T-helper 1 cell treated with Interleukin-12 subunit alpha and Interleukin-12 subunit beta and Interleukin-4 antibody, amounts not matched to agents 30 ng/mL and 1 ng/mL, for 36 hours (primary cell): ENCODE results near the gene ADGRG7. TPM values are rescaled to one million over a fixed set of nuclear protein-coding genes. Genes with fewer than 3 reads are reported as not detected.

Experiments used
- intact Hi-C: fragments of 100-400 bp; cut with micrococcal nuclease; formaldehyde crosslinking; loops from one replicate; pipeline ENCODE4 v1.15.1; 2024
- total RNA-seq: library from RNA; stranded (reverse); gene quantifications from 2 replicates; pipeline ENCODE4 v1.2.3, GENCODE V29; 2022

ADGRG7 gene
- total RNA-seq, 1 donor from 2014 or later, result not detected

DNA sequence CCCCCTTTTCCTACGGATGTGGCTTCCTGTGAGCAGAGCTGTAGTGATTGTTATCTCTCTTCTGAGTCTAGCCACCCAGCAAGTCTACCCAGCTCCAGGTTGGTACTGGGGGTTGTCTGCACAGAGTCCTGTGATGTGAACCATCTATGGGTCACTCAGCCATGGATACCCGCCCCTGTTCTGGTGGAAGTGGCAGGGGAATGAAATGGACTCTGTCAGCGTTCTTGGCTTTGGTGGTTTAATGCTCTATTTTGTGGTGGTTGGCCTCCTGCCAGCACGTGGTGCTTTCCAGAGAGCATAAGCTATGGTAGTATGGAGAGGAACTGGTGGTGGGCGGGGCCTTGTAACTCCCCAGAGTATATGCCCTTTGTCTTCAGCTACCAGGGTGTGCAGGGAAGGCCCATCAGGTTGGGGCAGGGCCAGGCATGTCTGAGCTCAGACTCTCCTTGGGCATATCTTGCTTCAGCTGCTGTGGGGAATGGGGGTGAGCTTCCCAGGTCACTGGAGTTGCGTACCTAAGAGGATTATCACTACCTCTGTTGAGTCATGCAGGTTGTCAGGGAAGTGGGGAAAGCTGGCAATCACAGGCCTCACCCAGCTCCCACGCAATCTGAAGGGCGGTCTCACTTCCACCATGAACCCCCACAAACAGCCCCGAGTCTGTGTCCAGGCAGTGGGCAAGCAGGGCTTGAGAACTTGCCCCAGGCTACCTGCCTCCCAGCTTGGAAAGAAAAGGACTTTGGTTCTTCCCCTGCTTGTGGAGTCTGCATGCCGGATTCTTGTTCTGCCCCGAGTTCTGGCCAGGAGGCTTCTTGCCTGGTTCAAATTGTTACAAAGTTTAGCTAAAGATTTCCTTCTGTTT is 9.0 kb upstream of the ADGRG7 start:
- intact Hi-C loops, result no loop called here

DNA sequence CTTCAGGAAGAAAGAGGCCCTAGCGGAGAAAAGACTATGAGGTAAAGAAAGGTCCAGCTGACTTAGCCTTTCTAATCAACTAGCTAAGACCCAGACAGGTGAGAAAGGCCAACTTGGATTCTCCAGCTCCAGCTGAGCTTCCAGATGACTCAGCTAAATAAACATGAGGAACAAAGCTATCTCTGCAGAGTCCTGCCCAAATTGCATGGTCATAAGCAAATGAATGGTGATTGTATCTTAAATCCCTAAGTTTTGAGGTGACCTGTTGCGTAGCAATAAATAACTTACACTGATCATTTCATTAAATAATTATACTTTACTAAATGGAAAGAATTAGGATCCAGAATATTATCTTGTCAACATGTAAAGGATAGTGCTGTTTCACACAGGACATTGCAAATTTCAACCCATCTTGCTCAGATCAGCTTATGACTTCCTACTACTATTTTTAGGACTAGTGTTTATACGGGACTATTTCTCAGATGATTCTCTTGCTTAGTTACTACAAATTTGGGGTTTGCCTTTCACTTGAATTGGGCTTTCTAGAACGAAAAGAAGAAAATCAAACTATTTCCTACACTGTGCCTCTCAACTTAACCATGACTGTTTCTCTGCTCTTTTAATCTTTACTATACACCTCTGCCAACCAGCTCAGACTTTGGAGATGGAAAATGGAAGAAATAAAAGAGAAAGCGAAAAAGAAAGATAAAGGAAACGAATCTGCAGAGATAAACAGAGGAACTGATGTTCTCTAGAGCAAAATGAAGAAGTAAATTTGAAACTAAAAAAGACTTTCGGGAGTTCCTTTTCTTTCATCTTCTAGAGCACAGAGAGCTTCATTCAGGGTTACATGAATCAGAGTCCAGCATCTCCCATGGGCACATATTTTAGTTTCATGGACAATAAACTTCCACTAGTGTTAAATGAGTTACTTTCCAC is 6.6 kb upstream of the ADGRG7 start:
- intact Hi-C loops, result loop anchor here (1.0 kb wide), 3 partner anchors 12 to 108 kb away; no protein-coding TSS in a partner anchor

DNA sequence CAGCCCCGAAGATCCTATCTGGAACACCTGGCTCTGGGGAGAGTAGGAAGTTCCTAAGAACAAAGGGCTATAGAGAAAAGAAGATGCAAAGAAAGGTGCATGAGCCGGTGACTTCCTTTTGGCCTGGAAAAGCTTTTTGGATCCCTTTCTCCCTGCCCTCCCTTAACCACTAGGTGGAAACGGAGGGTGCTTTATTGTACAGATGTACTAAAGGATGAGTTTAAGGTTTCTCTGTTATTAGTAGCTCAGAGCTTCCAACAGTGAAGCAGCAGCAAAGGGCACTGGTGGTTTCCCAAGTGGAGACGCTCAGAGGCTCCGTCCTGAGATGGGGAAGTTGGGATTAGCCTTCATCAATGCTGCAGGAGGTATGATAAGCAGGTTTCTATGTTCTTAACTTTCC is 5.9 kb upstream of the ADGRG7 start:
- intact Hi-C loops, result loop anchor here (1.0 kb wide), 3 partner anchors 13 to 107 kb away; no protein-coding TSS in a partner anchor

DNA sequence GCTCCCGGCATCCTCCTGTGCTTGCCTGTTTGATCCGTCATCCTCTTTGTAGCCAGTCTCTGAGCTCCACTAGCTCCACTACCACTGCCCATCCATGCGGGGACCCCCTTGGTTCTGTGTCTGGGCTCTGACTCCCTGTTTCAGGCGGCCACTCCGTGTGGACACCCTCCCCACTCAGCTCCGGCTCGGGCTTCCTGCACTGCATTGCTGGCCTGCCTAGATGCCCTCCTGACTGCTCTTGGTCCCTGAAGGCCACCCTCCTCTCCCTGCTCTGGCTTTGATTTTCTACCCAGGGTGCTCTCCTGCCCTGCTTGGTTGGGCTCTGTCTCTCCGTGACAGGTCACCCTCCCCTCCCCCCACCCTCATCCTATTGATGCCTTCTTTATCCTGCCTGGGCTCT is 4.0 kb upstream of the ADGRG7 start:
- intact Hi-C loops, result no loop called here

DNA sequence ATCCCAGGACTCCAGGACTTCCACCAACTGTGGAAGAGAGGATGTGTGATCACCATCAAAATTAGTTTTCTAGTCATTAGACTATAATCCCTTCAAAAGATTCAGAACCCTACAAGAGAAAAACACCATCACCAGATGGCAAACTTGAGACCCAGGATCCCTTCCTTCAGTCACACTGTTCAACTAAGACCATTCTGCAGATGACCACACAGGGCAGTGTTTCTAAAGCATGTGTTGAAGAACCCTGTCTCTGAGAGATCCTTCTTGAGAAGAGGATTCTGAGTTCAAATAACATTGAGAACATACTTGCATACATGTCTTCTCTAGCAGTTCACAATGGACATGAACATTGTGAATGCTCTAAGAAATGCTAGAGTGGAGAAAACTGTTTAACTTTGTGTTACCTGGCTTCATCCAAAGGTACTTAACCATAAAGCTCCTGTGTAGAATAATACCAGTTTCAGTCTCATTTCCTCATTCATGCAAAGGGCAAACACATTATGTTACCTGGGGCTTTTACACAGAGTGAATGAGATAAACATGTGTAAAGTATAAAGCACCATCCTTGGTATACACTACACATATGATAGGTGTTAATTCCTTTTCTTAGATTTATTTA is 2.4 kb upstream of the ADGRG7 start:
- intact Hi-C loops, result loop anchor here (2.0 kb wide), 1 partner anchor 14 kb away; no protein-coding TSS in a partner anchor

DNA sequence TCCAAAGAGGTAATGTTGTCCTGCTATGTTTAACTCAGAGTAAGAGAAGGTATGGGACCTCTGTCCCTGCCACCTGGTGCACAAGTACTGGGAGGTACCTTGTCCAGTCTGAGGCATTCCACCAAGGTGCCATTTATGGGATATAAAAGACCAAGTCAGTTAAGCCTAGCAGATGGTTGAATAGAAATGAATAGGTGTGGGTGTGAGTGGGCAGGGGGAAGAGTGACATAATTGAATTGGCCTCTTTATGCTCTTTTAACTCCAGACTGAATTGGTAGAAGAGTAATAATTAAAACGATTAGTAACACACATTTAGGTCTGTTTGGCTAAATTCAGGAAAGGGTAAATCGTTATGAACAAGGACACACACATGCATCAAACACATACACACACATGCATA is 562 bp downstream of the ADGRG7 start:
- intact Hi-C loops, result no loop called here

DNA sequence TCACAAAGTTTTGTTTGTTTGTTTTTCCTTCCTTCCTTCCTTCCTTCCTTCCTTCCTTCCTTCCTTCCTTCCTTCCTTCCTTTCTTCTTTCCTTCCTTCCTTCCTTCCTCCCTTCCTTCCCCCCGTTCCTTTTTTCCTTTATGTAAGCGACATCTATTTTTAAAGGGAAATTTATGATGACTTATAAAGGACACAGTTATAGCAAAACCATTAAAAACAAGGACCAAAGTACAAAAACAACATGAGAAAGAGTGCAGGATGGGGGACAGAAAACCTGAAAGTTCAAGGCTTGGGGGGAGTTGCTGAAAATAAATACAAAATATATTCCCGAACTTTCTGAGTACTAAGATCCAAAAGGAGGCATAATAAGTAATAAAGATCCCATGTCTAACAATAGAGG is 1.8 kb downstream of the ADGRG7 start:
- intact Hi-C loops, result no loop called here

DNA sequence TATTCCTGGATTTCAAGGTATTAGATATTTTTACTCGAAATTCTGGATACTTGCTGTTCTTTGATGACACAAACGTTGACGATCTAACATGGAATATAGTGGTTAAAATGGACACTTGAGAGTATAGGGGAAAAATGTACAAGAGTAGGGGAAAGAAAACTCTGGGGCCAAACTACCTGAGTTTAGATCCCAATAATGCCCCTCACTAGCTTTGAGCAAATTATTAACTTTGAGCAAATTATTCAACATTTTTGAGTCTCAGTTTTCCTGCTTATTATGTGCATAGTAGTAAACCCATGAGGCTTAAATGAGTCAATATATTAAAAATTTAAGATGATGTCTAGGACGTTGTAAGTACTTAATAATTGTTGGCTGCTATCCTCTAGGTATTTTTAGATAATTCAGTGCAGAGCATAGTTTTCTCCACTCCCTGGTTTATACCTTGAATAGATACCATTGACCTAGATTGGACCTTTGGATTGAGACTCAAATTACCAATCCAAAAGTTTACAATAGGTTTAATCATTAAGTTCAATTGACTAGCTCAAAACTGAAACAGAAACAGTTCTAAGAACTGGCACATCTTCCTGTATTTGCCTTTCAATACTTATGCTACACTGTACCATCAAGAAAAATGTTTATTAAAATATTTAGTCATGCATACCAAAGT is 4.5 kb downstream of the ADGRG7 start:
- intact Hi-C loops, result no loop called here

DNA sequence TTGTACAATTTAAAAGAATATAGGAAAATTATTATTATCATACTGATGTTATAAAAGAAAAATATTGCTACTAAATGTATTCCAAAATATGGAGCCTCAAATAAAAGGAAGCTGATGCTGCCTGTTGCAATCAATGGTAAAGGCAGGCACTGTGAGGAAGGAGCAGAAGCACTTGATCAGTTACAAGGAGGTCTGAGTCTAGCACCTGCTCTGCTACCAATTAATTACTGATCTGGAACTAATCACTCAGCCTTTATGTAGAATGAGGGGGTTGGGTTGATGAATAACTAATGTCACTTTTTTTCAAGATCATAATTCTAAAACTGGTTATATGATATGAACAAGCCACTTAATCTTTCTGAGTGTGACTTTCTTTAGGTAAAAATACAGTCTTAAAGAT is 5.5 kb downstream of the ADGRG7 start:
- intact Hi-C loops, result no loop called here

DNA sequence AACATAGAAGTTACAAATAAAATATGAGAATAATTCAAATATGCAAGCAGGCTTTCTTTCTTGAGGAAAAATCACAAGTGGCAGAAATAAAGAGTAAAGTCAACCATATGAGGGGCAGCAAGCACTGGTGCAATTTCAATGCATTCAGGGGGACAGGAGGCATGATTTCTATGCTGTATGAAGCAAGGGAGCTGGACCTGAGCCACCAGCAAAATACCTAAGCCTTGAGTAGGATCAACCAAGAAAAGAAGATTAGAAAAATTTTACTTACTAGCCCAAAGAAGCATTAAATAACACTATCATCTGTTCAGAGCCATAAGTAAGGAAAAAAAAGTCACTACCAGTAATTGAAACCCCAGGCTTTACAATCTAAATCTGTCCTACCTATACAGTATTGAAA is 6.3 kb downstream of the ADGRG7 start:
- intact Hi-C loops, result no loop called here

DNA sequence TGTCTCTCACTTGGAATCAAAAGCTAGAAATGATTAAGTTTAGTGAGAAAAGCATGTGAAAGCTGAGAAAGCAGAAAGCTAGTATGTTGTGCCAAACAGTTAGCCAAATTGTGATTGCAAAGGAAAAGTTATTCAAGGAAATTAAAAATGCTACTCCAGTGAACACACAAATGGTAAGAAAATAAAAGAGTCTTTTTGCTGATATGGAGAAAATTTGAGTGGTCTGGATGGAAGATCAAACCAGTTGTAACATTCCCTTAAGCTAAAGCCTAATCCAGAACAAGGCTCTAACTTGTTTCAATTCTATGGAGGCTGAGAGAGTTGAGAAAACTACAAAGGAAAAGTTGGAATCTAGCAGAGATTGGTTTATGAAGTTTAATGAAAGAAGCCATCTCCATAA is 11.8 kb downstream of the ADGRG7 start:
- intact Hi-C loops, result loop anchor here (2.0 kb wide), 1 partner anchor 14 kb away; no protein-coding TSS in a partner anchor

DNA sequence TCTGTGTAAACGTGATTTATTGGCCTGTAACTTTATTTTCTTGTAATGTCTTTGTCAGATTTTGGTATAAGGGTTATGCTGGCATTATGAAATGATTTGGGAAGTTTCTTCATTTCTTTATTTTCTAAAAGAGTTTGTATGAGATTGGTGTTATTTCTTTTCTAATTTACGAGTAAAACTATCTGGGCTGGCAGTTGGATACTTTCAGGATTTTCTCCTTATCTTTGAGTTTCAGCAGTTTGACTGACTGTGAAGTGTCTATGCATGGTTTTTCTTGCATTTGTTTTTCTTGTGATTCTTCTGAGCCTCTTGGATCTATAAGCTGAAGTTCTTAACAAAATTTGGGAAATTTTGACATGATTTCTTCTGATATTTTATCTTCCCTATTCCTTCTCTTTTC is 18.1 kb downstream of the ADGRG7 start:
- intact Hi-C loops, result no loop called here

DNA sequence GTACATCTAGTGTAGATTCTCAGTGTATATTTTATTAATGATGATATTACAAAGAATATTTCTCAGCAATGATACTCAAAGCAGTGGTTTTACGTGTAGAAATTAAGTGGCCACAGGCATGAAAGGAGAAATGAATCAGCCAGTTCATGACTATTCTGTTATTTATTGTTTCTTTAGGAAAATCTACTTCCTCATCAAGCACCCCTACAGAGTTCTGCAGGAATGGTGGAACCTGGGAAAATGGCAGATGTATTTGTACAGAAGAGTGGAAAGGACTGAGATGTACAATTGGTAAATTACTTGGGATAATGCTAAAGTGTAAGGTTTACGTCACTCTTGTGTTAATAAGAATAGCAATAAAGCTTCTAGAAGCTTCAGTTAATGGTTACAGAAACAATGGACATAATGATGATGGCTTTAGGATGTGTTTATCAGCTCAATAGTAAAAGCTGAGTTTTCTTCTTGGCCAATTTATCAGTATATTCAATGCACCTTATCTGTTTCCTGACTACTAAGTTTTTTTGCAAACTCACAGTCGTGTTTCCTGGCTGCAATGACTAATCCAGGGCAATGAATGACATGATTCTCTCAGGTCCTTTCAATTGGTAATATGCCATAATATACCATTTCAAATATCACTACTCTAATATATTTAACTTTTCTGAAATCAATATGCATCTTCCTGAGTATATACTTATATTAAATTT is 20.2 kb downstream of the ADGRG7 start:
- intact Hi-C loops, result no loop called here

DNA sequence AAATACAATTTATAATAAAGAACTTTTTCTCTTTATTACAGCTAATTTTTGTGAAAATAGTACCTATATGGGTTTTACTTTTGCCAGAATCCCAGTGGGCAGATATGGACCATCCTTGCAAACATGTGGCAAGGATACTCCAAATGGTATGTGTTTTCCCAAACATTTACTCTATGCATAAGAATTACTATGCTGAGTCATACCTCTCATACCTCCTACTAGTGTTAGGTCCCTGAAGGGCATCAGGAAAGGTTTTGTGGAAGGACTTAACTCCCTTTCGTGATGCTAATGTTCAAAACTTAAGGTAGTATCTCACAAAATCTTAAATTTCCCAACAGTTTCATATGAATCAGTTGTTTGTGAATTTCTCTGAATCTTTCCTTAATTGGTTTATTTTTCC is 21.3 kb downstream of the ADGRG7 start:
- intact Hi-C loops, result no loop called here

DNA sequence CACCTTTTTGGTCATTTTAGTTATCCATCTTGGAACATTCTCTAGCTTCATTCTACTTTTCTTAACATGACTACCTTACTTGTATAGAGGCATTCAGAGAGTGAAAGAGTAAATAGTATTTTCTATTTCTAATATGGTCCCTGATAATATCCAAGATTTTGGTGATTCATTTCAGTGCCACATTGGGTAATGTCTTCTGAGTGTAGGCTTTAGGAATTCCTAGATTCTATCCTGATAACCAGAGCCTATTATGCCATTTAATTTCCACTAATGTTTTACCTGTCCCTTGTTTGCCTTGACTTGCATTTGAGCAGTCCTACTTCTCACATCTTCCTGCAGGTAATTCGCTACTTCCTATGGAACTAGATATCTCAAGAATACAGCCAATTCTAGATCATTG is 21.8 kb downstream of the ADGRG7 start:
- intact Hi-C loops, result no loop called here

DNA sequence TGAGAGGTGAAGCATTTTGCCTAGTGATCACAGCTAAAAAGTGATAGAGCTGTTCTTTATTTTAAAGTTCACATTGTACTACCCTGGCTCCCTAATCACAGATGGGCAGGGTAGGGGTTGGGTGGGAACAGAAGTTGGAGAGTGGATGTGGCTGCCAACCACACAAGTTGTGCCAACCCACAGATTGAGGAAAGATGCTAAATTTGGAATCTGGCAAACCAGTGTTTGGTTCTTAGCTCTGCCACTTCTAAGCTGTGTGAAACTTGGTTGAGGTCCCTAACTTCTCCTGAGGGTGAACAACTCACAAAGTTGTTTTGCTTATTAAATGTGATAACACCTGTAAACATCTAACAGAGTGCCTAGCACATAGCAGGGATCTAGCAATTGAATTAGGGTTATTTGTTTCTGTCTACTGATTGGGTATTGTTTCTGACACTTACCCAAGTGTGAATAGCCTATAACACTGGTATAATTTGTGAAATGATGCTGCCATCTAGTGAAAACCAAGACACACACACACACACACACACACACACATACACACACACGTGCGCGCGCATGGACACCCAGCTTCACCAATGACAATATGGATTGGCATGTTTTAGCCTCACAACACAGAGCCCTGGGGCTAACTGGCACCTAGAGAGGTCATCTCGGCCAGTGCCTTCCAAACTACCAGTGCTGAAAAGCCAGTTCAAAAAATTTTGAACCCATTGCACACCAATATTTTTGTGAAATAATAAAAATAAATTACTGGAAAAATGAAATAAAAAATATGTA is 25.3 kb downstream of the ADGRG7 start:
- intact Hi-C loops, result loop anchor here (1.0 kb wide), 2 partner anchors 171 to 318 kb away; no protein-coding TSS in a partner anchor

DNA sequence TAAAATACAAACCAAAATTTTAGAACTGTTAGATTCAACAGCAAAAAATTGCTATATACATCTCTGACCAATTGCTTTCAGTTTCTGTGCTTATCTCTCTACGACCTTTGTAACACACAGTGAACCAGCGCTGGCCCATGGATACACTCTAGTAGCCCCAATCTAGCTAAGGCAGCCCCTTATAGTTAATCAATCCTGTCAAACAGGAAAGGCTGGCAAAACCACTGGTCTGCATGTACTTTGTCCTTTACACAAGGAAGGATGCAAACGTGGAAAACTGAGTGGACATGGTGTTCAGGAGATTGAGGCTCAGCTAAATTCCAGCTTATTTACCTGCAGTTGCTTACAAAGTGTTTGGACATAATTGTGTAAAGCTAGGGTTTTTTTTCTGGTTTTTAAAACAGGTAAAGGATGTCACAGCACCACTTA is 25.9 kb downstream of the ADGRG7 start:
- intact Hi-C loops, result no loop called here

DNA sequence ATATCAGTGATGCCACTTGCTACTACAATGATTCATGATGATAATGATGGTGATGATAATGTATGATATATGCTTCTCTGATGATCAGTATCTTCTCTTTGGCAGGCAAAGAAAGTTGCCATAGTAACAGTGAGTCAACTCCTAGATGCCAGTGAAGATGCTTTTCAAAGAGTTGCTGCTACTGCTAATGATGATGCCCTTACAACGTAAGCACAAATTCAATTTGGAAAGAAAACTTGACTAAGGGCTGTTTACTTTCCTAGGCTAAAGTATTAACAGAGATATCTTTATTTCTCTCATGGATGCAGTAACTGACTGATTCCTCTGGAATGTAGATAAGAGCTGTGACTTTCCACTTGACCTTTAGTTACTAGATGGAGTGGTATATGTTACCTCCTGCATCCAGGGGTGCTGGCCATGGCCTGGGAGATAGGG is 27.8 kb downstream of the ADGRG7 start:
- intact Hi-C loops, result no loop called here

DNA sequence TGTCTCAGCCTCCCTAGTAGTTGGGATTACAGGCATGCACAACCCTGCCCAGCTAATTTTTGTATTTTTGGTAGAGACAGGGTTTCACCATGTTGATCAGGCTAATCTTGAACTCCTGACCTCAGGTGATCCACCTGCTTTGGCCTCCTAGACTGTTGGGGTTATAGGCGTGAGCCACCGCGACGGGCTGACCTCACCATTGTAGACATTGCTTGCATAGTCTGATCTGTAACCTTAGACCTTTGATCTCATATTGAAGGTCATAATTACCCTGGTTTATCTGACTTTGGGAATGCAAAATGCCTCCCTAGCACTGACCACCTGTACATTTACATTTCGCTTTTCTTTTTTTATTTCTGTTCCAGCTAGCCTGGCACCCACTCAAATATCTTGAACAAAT is 31.2 kb downstream of the ADGRG7 start:
- intact Hi-C loops, result no loop called here
